Tracheal epithelial cell (primary cell): ENCODE measurements around the gene SKA3. TPM values are rescaled to one million over a fixed set of nuclear protein-coding genes. Genes with fewer than 3 reads are reported as not detected.

Experiments
- total RNA-seq: library from RNA; depleted of rRNA; stranded (reverse); fragments of >200 nt; gene quantifications from 2 replicates; pipeline ENCODE4 v1.2.1, GENCODE V29; 2014

The SKA3 gene
- 3.8 and 6.0 TPM in 2 replicates for total RNA-seq

GRCh38 chr13:21176215-21176981 lies at the start of gene SKA3, which contains the start of gene MRPL57:
SKA3 (minus strand) TSS chr13:21176552; CDS start chr13:21176477, 75 bp downstream.
MRPL57 (plus strand) TSS chr13:21176658; CDS start chr13:21176917, 259 bp downstream.

Other genes starting within 250 kb of the SKA3 start
- gene LATS2, start 115.0 kb downstream of the SKA3 start, total RNA-seq = 5.8 and 10.6 TPM in 2 replicates
- gene SAP18, start 36.4 kb downstream of the SKA3 start, total RNA-seq = 32.8 and 49.7 TPM in 2 replicates
- 45.1 and 53.3 TPM in 2 replicates for gene MRPL57, start 106 bp upstream of the SKA3 start, total RNA-seq